Nephron (organoid): ENCODE data around the gene TAF4B.

Experiments
- H3K27ac Mint-ChIP-seq, 3 experiments: 2 replicates each; pipeline ENCODE4 v1.8.0; 2020; ENCODE audit warnings: mixed read lengths in 3 of 3, mild to moderate bottlenecking in 2 of 3, moderate library complexity in 1 of 3
- H3K27me3 Mint-ChIP-seq: 2 replicates; pipeline ENCODE4 v1.8.0; 2021; ENCODE audit warnings: low read depth, mild to moderate bottlenecking, moderate library complexity, mixed read lengths
- H3K36me3 Mint-ChIP-seq: 2 replicates; pipeline ENCODE4 v1.8.0; 2020; ENCODE audit warnings: low read depth, mixed read lengths
- H3K4me1 Mint-ChIP-seq: 2 replicates; pipeline ENCODE4 v1.8.0; 2020; ENCODE audit warnings: mixed read lengths
- H3K4me3 Mint-ChIP-seq, 3 experiments: 2 replicates each; pipeline ENCODE4 v1.8.0; 2020; ENCODE audit warnings: mild to moderate bottlenecking in 3 of 3, mixed read lengths in 3 of 3, moderate library complexity in 2 of 3
- H3K9me3 Mint-ChIP-seq: 2 replicates; pipeline ENCODE4 v1.8.0; 2020; ENCODE audit warnings: mixed read lengths
- TF ChIP-seq, protein P1 (sequence below), 3 experiments: fragments of 200-600 bp; sonication (generic); IDR thresholded peaks; one replicate each; pipeline ENCODE4 v1.5.0; 2021; ENCODE audit warnings: antibody characterized with exemption in 3 of 3; ENCODE audit not compliant: unreplicated experiment in 3 of 3

TAF4B gene

DNA sequence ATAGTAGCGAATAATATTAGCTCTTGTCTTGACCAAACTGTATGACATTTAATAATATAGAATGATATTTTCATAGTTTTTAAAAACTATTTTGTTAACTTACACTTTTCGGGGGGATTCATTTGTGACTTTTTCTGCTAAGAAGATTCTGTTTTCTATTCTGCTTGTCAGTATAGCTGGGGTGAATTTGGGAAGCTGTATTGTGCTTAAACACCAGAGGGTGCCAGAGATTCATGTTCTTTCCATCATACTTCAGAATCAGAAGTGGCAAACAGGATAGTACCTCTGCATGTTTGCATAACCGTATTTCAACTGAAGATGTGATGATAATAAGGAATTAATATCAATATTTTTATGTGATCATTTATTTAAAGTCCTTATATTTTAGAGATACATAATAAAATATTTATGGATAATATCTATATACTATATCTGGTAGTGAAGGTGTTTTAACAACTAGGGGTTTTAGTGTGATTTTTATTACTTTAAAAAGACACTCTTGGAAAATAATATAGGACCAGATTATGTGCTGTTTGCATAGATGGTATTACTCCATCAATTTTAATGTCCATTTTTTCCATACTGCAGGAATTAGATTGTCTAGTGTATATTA lies 81.0 kb downstream of the TAF4B start:
- no peaks in the 10 kb centered on the region for H3K36me3 Mint-ChIP-seq
- H3K27me3 Mint-ChIP-seq: no peaks in the 10 kb centered on the region
- no peaks in the 10 kb centered on the region for H3K4me1 Mint-ChIP-seq
- TF ChIP-seq, protein P1, sequence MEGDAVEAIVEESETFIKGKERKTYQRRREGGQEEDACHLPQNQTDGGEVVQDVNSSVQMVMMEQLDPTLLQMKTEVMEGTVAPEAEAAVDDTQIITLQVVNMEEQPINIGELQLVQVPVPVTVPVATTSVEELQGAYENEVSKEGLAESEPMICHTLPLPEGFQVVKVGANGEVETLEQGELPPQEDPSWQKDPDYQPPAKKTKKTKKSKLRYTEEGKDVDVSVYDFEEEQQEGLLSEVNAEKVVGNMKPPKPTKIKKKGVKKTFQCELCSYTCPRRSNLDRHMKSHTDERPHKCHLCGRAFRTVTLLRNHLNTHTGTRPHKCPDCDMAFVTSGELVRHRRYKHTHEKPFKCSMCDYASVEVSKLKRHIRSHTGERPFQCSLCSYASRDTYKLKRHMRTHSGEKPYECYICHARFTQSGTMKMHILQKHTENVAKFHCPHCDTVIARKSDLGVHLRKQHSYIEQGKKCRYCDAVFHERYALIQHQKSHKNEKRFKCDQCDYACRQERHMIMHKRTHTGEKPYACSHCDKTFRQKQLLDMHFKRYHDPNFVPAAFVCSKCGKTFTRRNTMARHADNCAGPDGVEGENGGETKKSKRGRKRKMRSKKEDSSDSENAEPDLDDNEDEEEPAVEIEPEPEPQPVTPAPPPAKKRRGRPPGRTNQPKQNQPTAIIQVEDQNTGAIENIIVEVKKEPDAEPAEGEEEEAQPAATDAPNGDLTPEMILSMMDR (IDR thresholded peaks at IDR 0.05; ENCODE audit: unreplicated experiment in 3 of 3): peak; percentile 69 to 85 (median 77)
- H3K27ac Mint-ChIP-seq: no peak overlapping the region
- H3K4me3 Mint-ChIP-seq: no peak overlapping the region
- H3K9me3 Mint-ChIP-seq: no peaks in the 10 kb centered on the region

DNA sequence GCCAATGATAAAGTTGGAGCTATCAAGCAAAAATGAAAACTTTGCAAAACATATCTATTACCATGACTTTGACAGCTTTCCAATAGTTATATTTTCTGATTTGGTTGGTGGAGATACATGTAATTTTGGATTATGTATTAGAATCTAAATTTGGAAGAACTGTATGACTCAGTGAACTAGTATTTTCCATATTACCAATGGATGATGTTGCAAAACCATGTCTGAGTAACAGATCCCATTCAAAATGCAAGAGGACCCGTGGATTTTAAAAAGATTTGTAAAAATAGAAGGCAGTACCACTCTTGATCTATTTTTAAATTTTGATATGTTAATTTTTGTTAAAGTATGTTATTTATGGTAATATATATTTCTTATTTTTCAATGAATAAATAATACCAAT lies 83.0 kb downstream of the TAF4B start:
- H3K27me3 Mint-ChIP-seq: no peaks in the 10 kb centered on the region
- H3K4me1 Mint-ChIP-seq: no peaks in the 10 kb centered on the region
- no peak overlapping the region for H3K27ac Mint-ChIP-seq
- no peak overlapping the region for H3K4me3 Mint-ChIP-seq
- H3K9me3 Mint-ChIP-seq: no peaks in the 10 kb centered on the region
- no peaks in the 10 kb centered on the region for H3K36me3 Mint-ChIP-seq
- TF ChIP-seq, protein P1 (IDR thresholded peaks at IDR 0.05; ENCODE audit: unreplicated experiment in 3 of 3): no peak

DNA sequence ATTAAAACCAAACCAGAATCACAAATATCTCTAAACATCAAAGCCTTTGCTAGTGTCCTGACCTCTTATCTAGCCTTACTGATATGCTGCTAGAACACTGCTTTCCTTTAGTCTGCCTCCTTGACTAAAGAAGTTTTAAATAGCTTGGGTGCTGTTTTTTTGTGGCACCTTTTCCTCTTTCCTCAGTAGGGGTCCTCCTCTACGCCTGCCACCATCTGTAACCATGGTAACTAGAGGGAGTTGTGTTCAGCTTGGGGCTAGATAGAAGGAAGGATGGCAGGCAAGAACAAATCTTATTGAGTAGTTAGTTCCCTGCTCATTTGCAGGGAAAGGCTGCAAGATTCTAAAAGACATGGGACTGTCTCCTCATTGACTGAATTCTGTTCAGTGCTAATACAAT lies 86.0 kb downstream of the TAF4B start:
- no peak overlapping the region for H3K4me3 Mint-ChIP-seq
- no peaks in the 10 kb centered on the region for H3K4me1 Mint-ChIP-seq
- TF ChIP-seq, protein P1 (IDR thresholded peaks at IDR 0.05; ENCODE audit: unreplicated experiment in 3 of 3): no peak
- H3K9me3 Mint-ChIP-seq: no peaks in the 10 kb centered on the region
- peak overlapping the region in 1 of 3 experiments; percentile 35 for H3K27ac Mint-ChIP-seq
- H3K36me3 Mint-ChIP-seq: peaks cover 4% of the 10 kb centered on the region
- H3K27me3 Mint-ChIP-seq: no peaks in the 10 kb centered on the region

DNA sequence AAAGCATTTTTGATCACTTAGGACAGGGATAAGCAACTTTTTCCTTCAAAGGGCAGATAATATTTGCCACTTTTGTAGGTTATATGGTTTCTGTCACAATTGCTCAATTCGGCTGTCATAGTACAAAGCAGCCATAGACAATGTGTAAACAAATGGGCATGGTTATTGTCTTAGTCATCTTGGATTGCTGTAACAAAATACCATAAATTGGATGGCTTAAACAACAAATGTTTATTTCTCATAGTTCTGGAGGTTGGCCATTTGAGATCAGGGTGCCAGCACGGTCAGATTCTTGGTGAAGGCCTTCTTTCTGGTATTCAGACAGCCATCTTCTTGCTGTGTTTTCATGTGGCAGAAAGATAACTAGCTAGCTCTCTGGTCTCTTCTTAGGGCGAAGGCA lies 91.2 kb downstream of the TAF4B start:
- H3K4me3 Mint-ChIP-seq: no peak overlapping the region
- no peak overlapping the region for H3K27ac Mint-ChIP-seq
- H3K4me1 Mint-ChIP-seq: no peaks in the 10 kb centered on the region
- TF ChIP-seq, protein P1 (IDR thresholded peaks at IDR 0.05; ENCODE audit: unreplicated experiment in 3 of 3): no peak
- H3K27me3 Mint-ChIP-seq: no peaks in the 10 kb centered on the region
- H3K36me3 Mint-ChIP-seq: peaks cover 4% of the 10 kb centered on the region
- H3K9me3 Mint-ChIP-seq: no peaks in the 10 kb centered on the region

DNA sequence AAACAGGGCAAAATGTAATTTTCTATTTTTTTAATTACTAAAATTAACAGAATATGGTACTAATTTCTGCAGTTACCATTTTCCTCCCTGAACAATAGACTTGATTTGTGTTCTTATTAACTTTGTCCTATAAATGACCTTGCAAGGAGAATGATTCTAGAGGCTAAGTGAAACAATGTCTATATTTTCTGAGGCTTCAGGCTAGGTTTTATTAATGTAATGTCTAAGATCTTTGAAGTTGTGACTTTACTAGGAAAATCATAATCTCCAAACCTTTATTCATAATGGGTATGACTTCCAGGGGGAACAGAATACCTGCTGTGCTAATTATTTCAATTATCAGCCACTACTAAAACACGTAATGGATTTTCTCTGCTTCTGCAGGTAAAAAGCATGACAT lies 94.4 kb downstream of the TAF4B start:
- no peaks in the 10 kb centered on the region for H3K9me3 Mint-ChIP-seq
- TF ChIP-seq, protein P1 (IDR thresholded peaks at IDR 0.05; ENCODE audit: unreplicated experiment in 3 of 3): no peak
- H3K27ac Mint-ChIP-seq: peak overlapping the region in 1 of 3 experiments; percentile 85
- no peak overlapping the region for H3K4me3 Mint-ChIP-seq
- H3K36me3 Mint-ChIP-seq: peaks cover 19% of the 10 kb centered on the region
- no peaks in the 10 kb centered on the region for H3K4me1 Mint-ChIP-seq
- H3K27me3 Mint-ChIP-seq: no peaks in the 10 kb centered on the region
